HEK293 (cell line): ENCODE results near the gene ISOC1.

Source experiments
- CTCF ChIA-PET: fragments of 350-600 bp; formaldehyde crosslinking; extraction: SDS; loops from one replicate; lab custom pipeline; 2021; ENCODE audit warnings: antibody characterized with exemption; lab: Yijun Ruan, JAX
- POLR2A ChIA-PET: fragments of 300-600 bp; formaldehyde crosslinking; extraction: SDS; loops from one replicate; lab custom pipeline; 2020; ENCODE audit warnings: antibody characterized with exemption, inconsistent platforms; lab: Yijun Ruan, JAX
- H3K27ac ChIP-seq: fragments of 200-500 bp; sonication (Bioruptor generic); 2 replicates; pipeline ENCODE4 v1.5.1; 2014; ENCODE audit warnings: low read depth, low read length, control low read depth, inconsistent platforms; ENCODE audit errors: extremely low read depth
- H3K36me3 ChIP-seq, 2 experiments: fragments of 200-500 bp in 1 of 2; sonication (Bioruptor generic) in 1 of 2; 1 replicate in 1 of 2; 2 replicates in 1 of 2; pipeline ENCODE4 v1.5.1; 2014 to 2017; ENCODE audit warnings: inconsistent platforms in 2 of 2, low read length in 2 of 2; ENCODE audit not compliant: control insufficient read depth in 2 of 2, insufficient read depth in 1 of 2
- H3K4me1 ChIP-seq: fragments of 200-500 bp; sonication (Bioruptor generic); 2 replicates; pipeline ENCODE4 v1.5.1; 2014; ENCODE audit warnings: mild to moderate bottlenecking, low read length, inconsistent platforms; ENCODE audit not compliant: control insufficient read depth, insufficient read depth
- H3K4me3 ChIP-seq: 2 replicates; pipeline ENCODE4 v1.5.1; 2011; ENCODE audit warnings: low read depth, mild to moderate bottlenecking, control low read depth, low read length, moderate library complexity
- H3K9me3 ChIP-seq: fragments of 200-500 bp; sonication (Bioruptor generic); 2 replicates; pipeline ENCODE4 v1.5.1; 2014; ENCODE audit warnings: low read depth, low read length, inconsistent platforms; ENCODE audit not compliant: control insufficient read depth, insufficient read depth
- PRDM4 ChIP-seq: fragments of 450-650 bp; formaldehyde crosslinking; IDR thresholded peaks from 2 replicates; pipeline ENCODE4 v1.5.1; 2017; ENCODE audit warnings: missing biosample characterization, missing genetic modification characterization
- ZBTB26 ChIP-seq: fragments of 450-650 bp; formaldehyde crosslinking; optimal IDR thresholded peaks from 2 replicates; pipeline ENCODE3; 2016; ENCODE audit warnings: missing biosample characterization, mild to moderate bottlenecking, missing genetic modification characterization
- ZNF112 ChIP-seq: fragments of 450-650 bp; formaldehyde crosslinking; IDR thresholded peaks from 2 replicates; pipeline ENCODE4 v1.5.0; 2017; ENCODE audit warnings: missing biosample characterization, missing genetic modification characterization
- ZNF121 ChIP-seq: fragments of 450-650 bp; formaldehyde crosslinking; IDR thresholded peaks from 2 replicates; pipeline ENCODE4 v1.5.1; 2016; ENCODE audit warnings: missing biosample characterization, missing genetic modification characterization
- ZNF169 ChIP-seq: fragments of 450-650 bp; formaldehyde crosslinking; IDR thresholded peaks from 2 replicates; pipeline ENCODE4 v1.5.1; 2016; ENCODE audit warnings: missing biosample characterization, missing genetic modification characterization
- ZNF202 ChIP-seq: fragments of 450-650 bp; formaldehyde crosslinking; IDR thresholded peaks from 2 replicates; pipeline ENCODE4 v1.5.1; 2016; ENCODE audit warnings: missing biosample characterization, missing genetic modification characterization, borderline replicate concordance
- ZNF274 ChIP-seq, 2 experiments: fragments of 200-500 bp in 1 of 2; fragments of 450-650 bp in 1 of 2; sonication (Bioruptor generic) in 1 of 2; formaldehyde crosslinking in 1 of 2; IDR thresholded peaks; 2 replicates each; pipeline versions ENCODE4 v1.5.1 to v1.6.1; 2014 to 2016; ENCODE audit warnings: borderline replicate concordance in 1 of 2, inconsistent platforms in 1 of 2, low read length in 1 of 2, missing biosample characterization in 1 of 2, missing genetic modification characterization in 1 of 2
- ZNF341 ChIP-seq: fragments of 450-650 bp; formaldehyde crosslinking; IDR thresholded peaks from 2 replicates; pipeline ENCODE4; 2016; ENCODE audit warnings: low read depth, missing biosample characterization, missing genetic modification characterization
- ZNF558 ChIP-seq: fragments of 450-650 bp; formaldehyde crosslinking; IDR thresholded peaks from 2 replicates; pipeline ENCODE4 v1.5.1; 2016; ENCODE audit warnings: missing biosample characterization, missing genetic modification characterization
- ZNF600 ChIP-seq: fragments of 450-650 bp; formaldehyde crosslinking; IDR thresholded peaks from 2 replicates; pipeline ENCODE4 v1.5.1; 2016; ENCODE audit warnings: missing biosample characterization, missing genetic modification characterization
- ZNF639 ChIP-seq: fragments of 450-650 bp; formaldehyde crosslinking; IDR thresholded peaks from 2 replicates; pipeline ENCODE4 v1.5.1; 2016; ENCODE audit warnings: missing biosample characterization, missing genetic modification characterization
- ZNF670 ChIP-seq: fragments of 450-650 bp; formaldehyde crosslinking; IDR thresholded peaks from 2 replicates; pipeline ENCODE4 v1.5.1; 2016; ENCODE audit warnings: missing biosample characterization, missing genetic modification characterization, low read depth
- ZNF707 ChIP-seq: fragments of 450-650 bp; formaldehyde crosslinking; IDR thresholded peaks from 2 replicates; pipeline ENCODE4 v1.5.1; 2016; ENCODE audit warnings: missing biosample characterization, missing genetic modification characterization
- ZNF768 ChIP-seq: fragments of 450-650 bp; formaldehyde crosslinking; IDR thresholded peaks from 2 replicates; pipeline ENCODE4 v1.5.1; 2018; ENCODE audit warnings: missing biosample characterization, mild to moderate bottlenecking, missing genetic modification characterization
- ZNF776 ChIP-seq: fragments of 450-650 bp; formaldehyde crosslinking; IDR thresholded peaks from 2 replicates; pipeline ENCODE4 v1.5.0; 2017; ENCODE audit warnings: missing biosample characterization, missing genetic modification characterization, borderline replicate concordance
- ZNF777 ChIP-seq: fragments of 450-650 bp; formaldehyde crosslinking; IDR thresholded peaks from 2 replicates; pipeline ENCODE4 v1.5.1; 2017; ENCODE audit warnings: missing biosample characterization, missing genetic modification characterization, borderline replicate concordance
- ZNF830 ChIP-seq: fragments of 450-650 bp; IDR thresholded peaks from 2 replicates; pipeline ENCODE4 v1.5.0; 2018; ENCODE audit warnings: missing biosample characterization, missing genetic modification characterization, low read depth, mild to moderate bottlenecking, moderate library complexity
- TF ChIP-seq, protein P1 (sequence below): fragments of 450-650 bp; formaldehyde crosslinking; IDR thresholded peaks from 2 replicates; pipeline ENCODE4 v1.5.1; 2016; ENCODE audit warnings: missing biosample characterization, missing genetic modification characterization, low read depth
- TF ChIP-seq, protein P2 (sequence below): fragments of 450-650 bp; formaldehyde crosslinking; IDR thresholded peaks from 2 replicates; pipeline ENCODE4 v1.5.1; 2017; ENCODE audit warnings: missing biosample characterization, mild to moderate bottlenecking, missing genetic modification characterization, moderate library complexity

The ISOC1 gene

GRCh38 chr5:129141078-129141477, 46.5 kb downstream of the ISOC1 start (continued):
- TF ChIP-seq ZNF670 (no peak), PRDM4 (no peak), ZNF777 (tag by site-specific recombination) (no peak), ZNF558 (tag by site-specific recombination) (no peak)

DNA sequence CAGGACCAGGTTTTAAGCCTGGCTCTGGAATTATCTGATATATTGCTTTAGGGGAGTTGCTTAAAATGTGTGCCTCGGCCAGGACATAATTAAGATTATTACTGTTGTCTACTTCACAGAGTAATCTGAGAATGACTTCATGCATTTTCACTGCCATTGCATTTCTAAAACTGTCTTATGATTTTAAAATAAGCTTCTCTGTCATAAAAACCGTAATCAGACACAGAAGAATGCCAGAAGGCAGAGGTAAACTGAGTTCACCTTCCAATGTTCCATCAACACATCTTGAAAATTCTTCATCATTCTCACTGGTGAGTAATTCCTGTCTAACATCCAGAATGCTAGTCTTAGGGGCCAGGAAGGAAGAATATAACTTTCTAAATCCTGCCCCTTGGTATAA, 47.1 kb downstream of the ISOC1 start:
- no peaks in the 10 kb centered on the region for H3K9me3 ChIP-seq
- H3K4me3 ChIP-seq = no peak overlapping the region
- POLR2A ChIA-PET = no interaction called here
- no peak overlapping the region for H3K27ac ChIP-seq
- H3K36me3 ChIP-seq = no peaks in the 10 kb centered on the region
- H3K4me1 ChIP-seq = no peaks in the 10 kb centered on the region
- CTCF ChIA-PET = no interaction called here
- TF ChIP-seq ZNF202 (tag by site-specific recombination) (no peak), ZNF830 (no peak), ZNF707 (tag by site-specific recombination) (no peak), ZNF600 (no peak), ZNF169 (tag by site-specific recombination) (no peak), ZBTB26 (tag by site-specific recombination) (no peak), ZNF112 (no peak), PRDM4 (no peak), ZNF274 (IDR thresholded peaks at IDR 0.05; ENCODE audit: low read length) (no peak), ZNF274 (tag by site-specific recombination; IDR thresholded peaks at IDR 0.05; ENCODE audit: borderline replicate concordance) (no peak), ZNF341 (tag by site-specific recombination) (no peak), ZNF776 (no peak), ZNF639 (tag by site-specific recombination) (no peak), ZNF768 (tag by site-specific recombination) (no peak), ZNF121 (tag by site-specific recombination) (no peak)
- TF ChIP-seq, protein P1, sequence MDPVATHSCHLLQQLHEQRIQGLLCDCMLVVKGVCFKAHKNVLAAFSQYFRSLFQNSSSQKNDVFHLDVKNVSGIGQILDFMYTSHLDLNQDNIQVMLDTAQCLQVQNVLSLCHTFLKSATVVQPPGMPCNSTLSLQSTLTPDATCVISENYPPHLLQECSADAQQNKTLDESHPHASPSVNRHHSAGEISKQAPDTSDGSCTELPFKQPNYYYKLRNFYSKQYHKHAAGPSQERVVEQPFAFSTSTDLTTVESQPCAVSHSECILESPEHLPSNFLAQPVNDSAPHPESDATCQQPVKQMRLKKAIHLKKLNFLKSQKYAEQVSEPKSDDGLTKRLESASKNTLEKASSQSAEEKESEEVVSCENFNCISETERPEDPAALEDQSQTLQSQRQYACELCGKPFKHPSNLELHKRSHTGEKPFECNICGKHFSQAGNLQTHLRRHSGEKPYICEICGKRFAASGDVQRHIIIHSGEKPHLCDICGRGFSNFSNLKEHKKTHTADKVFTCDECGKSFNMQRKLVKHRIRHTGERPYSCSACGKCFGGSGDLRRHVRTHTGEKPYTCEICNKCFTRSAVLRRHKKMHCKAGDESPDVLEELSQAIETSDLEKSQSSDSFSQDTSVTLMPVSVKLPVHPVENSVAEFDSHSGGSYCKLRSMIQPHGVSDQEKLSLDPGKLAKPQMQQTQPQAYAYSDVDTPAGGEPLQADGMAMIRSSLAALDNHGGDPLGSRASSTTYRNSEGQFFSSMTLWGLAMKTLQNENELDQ (tag by site-specific recombination) = no peak
- TF ChIP-seq, protein P2, sequence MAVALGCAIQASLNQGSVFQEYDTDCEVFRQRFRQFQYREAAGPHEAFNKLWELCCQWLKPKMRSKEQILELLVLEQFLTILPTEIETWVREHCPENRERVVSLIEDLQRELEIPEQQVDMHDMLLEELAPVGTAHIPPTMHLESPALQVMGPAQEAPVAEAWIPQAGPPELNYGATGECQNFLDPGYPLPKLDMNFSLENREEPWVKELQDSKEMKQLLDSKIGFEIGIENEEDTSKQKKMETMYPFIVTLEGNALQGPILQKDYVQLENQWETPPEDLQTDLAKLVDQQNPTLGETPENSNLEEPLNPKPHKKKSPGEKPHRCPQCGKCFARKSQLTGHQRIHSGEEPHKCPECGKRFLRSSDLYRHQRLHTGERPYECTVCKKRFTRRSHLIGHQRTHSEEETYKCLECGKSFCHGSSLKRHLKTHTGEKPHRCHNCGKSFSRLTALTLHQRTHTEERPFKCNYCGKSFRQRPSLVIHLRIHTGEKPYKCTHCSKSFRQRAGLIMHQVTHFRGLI (tag by site-specific recombination) = no peak
